Neural cell (in vitro differentiated cells): ENCODE results near the gene ARPC5L.

Source experiments
- EP300 ChIP-seq: fragments of 450-650 bp; conservative IDR thresholded peaks from 2 replicates; pipeline ENCODE4 v1.6.1; 2014; ENCODE audit warnings: antibody characterized with exemption, mild to moderate bottlenecking, moderate library complexity; ENCODE audit not compliant: poor library complexity, severe bottlenecking
- EZH2 ChIP-seq: fragments of 200-600, 300-800 bp; shearing (Covaris generic), sonication (generic); IDR thresholded peaks from 2 replicates; pipeline ENCODE4 v1.6.1; 2014; ENCODE audit warnings: antibody characterized with exemption, low read length, borderline replicate concordance, mild to moderate bottlenecking; ENCODE audit not compliant: insufficient read depth, poor library complexity, severe bottlenecking
- RAD21 ChIP-seq: fragments of 450-650 bp; conservative IDR thresholded peaks from 2 replicates; pipeline ENCODE4 v1.6.1; 2014; ENCODE audit warnings: antibody characterized with exemption, mild to moderate bottlenecking, moderate library complexity
- REST ChIP-seq: IDR thresholded peaks from 2 replicates; pipeline ENCODE4 v1.6.1; 2012; ENCODE audit warnings: borderline replicate concordance
- TF ChIP-seq, protein P1 (sequence below): fragments of 450-650 bp; IDR thresholded peaks from 2 replicates; pipeline ENCODE4 v1.5.1; 2014; ENCODE audit warnings: antibody characterized with exemption, mild to moderate bottlenecking, moderate library complexity; ENCODE audit not compliant: poor library complexity, severe bottlenecking

GRCh38 chr9:124869986-124870560, 8.1 kb downstream of the ARPC5L start:
- TF ChIP-seq EZH2 (no peak), EP300 (no peak), REST (no peak), RAD21 (no peak)
- TF ChIP-seq, protein P1, sequence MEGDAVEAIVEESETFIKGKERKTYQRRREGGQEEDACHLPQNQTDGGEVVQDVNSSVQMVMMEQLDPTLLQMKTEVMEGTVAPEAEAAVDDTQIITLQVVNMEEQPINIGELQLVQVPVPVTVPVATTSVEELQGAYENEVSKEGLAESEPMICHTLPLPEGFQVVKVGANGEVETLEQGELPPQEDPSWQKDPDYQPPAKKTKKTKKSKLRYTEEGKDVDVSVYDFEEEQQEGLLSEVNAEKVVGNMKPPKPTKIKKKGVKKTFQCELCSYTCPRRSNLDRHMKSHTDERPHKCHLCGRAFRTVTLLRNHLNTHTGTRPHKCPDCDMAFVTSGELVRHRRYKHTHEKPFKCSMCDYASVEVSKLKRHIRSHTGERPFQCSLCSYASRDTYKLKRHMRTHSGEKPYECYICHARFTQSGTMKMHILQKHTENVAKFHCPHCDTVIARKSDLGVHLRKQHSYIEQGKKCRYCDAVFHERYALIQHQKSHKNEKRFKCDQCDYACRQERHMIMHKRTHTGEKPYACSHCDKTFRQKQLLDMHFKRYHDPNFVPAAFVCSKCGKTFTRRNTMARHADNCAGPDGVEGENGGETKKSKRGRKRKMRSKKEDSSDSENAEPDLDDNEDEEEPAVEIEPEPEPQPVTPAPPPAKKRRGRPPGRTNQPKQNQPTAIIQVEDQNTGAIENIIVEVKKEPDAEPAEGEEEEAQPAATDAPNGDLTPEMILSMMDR = no peak
